ENCODE data around the gene COX4I1. TPM values are rescaled to one million over a fixed set of nuclear protein-coding genes. Genes with fewer than 3 reads are reported as not detected.
A peak's percentile ranks its signal among the peaks of the same experiment; 100 is the strongest.

Gene COX4I1
- total RNA-seq (2022), result 618 and 642 TPM in 2 replicates
- percentile 96 among the genes with signal in this experiment for Bru-seq, nascent RNA
- BruChase-seq, experiment 1, labeled RNA remaining after a 6-hour chase, result percentile 94 among the genes with signal in this experiment
- BruChase-seq, experiment 2, labeled RNA remaining after a 2-hour chase, result percentile 93 among the genes with signal in this experiment
- long read RNA-seq, transcript COX4I1-217 (1 exons, 3,946 nt), result minor isoform, 10 of 703 reads
- long read RNA-seq, transcript COX4I1-201 (5 exons, 708 nt), result major isoform, 637 of 703 reads
- long read RNA-seq, transcript COX4I1-203 (5 exons, 873 nt), result minor isoform, 7 of 703 reads
- long read RNA-seq, partial matches to known transcripts, result 25 of 703 reads
- long read RNA-seq, other reads (novel, unspliced or antisense), result 17 of 703 reads

DNA sequence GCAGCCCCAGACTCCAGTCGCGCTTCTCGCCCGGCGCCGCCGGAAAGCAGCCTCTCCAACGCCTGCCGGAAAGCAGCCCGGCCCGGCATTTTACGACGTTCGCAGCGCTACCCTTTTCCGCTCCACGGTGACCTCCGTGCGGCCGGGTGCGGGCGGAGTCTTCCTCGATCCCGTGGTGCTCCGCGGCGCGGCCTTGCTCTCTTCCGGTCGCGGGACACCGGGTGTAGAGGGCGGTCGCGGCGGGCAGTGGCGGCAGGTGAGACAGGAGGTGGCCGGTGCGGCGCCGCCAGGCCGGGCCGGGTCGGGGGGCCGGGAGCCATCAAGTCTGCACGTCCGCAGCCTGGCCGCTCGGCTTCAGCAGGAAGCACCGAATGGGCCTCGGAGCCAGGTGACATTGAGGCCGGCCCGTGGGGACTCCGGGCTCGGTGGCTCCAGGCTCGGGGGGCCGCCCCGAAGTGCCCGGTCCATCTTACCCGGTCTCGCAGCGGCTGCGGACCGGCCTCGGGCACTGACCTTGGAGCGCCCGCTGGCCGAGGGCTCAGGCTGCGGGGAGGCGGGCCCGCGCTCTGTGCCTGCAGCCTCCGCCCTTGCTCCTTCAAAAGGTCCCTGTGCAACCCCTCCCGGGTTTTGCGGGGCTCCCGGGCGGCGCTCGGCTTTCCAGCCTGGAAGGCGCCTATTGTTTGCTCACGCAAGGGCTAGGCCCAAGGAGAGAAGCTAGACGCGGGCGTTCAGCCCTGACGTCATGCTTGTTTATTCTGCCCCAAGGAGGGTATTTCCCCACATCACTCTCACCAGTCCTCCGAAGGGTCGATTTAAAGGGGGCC, at the start of gene COX4I1, which contains the start of gene EMC8:
Gene COX4I1, plus strand, starts transcription at position 199 of the 824 bp plus-strand sequence. CDS start 1,511 bp downstream, outside the sequence.
Gene EMC8, minus strand, starts transcription at position 48 of the 824 bp plus-strand sequence. CDS start 249 bp downstream, outside the sequence.
- no TSS peak for BruUV-seq (replicated peaks)
- intact Hi-C loops (cut with micrococcal nuclease), result loop anchor here (5.0 kb wide), 1 partner anchor 47 kb away; the partner anchor contains the start of gene C16orf74
- Mint-ChIP-seq H3K4me3 (ENCODE audit: unreplicated experiment) (peak within 1 kb of the TSS; percentile 85), H3K27me3 (ENCODE audit: insufficient read depth, unreplicated experiment) (no peaks in the 10 kb centered on the region), H3K36me3 (ENCODE audit: insufficient read depth, unreplicated experiment) (peaks cover 55% of the 10 kb centered on the region), H3K9me3 (ENCODE audit: unreplicated experiment) (no peaks in the 10 kb centered on the region), H3K27ac (ENCODE audit: low read depth, unreplicated experiment) (peak within 1 kb of the TSS; percentile 91), H3K4me1 (ENCODE audit: insufficient read depth, unreplicated experiment) (peaks cover 36% of the 10 kb centered on the region)
- ChIA-PET POLR2A (interaction anchor here (0.6 to 2.6 kb wide), 13 partner anchors 12 to 265 kb away, joined by 3 to 14 read pairs (median 5); partner anchors contain the start of gene C16orf74), CTCF (interaction anchor here (0.6 kb wide), 2 partner anchors 20 to 720 kb away, joined by 3 read pairs; no protein-coding TSS in a partner anchor)
- peak; percentile 93 for DNase-seq (ENCODE audit: unreplicated experiment)
- TF ChIP-seq, protein P1, sequence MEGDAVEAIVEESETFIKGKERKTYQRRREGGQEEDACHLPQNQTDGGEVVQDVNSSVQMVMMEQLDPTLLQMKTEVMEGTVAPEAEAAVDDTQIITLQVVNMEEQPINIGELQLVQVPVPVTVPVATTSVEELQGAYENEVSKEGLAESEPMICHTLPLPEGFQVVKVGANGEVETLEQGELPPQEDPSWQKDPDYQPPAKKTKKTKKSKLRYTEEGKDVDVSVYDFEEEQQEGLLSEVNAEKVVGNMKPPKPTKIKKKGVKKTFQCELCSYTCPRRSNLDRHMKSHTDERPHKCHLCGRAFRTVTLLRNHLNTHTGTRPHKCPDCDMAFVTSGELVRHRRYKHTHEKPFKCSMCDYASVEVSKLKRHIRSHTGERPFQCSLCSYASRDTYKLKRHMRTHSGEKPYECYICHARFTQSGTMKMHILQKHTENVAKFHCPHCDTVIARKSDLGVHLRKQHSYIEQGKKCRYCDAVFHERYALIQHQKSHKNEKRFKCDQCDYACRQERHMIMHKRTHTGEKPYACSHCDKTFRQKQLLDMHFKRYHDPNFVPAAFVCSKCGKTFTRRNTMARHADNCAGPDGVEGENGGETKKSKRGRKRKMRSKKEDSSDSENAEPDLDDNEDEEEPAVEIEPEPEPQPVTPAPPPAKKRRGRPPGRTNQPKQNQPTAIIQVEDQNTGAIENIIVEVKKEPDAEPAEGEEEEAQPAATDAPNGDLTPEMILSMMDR (IDR thresholded peaks at IDR 0.05; ENCODE audit: unreplicated experiment), result no peak

DNA sequence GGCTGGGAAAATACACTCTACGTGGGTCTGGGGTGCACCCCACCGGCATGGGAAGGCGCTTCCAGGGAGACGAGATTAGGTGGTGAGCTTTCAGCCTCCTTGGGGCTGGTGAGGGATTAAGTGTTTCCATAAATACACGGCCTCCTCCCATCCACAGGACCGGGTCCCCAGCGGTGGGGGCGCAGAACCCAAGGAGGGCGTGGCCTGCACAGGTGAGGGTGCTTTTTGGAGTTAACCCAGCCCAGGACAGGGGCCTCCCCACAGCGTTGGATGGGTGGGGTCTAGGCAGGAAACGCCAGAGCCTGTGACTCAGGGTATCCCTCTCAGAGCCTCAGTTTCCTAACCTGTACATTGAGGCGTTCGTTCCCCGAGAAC, 49.7 kb upstream of the COX4I1 start:
- TSS peak; percentile 25 for BruUV-seq (replicated peaks)
- CTCF ChIA-PET, result interaction anchor here (0.7 to 1.1 kb wide), 5 partner anchors 13 to 74 kb away, joined by 3 to 9 read pairs (median 3); no protein-coding TSS in a partner anchor
- no peaks in the 10 kb centered on the region for H3K9me3 Mint-ChIP-seq (ENCODE audit: unreplicated experiment)
- H3K4me1 Mint-ChIP-seq (ENCODE audit: insufficient read depth, unreplicated experiment), result peaks cover 31% of the 10 kb centered on the region
- TF ChIP-seq, protein P1 (IDR thresholded peaks at IDR 0.05; ENCODE audit: unreplicated experiment), result no peak
- H3K27ac Mint-ChIP-seq (ENCODE audit: low read depth, unreplicated experiment), result no peak overlapping the region
- peak overlapping the region; percentile 79 for H3K4me3 Mint-ChIP-seq (ENCODE audit: unreplicated experiment)
- POLR2A ChIA-PET, result interaction anchor here (0.6 to 2.1 kb wide), 7 partner anchors 18 to 203 kb away, joined by 3 to 9 read pairs (median 4); partner anchors contain the start of genes COX4I1, EMC8 and GSE1
- DNase-seq (ENCODE audit: unreplicated experiment), result peak; percentile 35
- intact Hi-C loops (cut with micrococcal nuclease), result loop anchor here (2.0 to 5.0 kb wide), 2 partner anchors 33 to 48 kb away; partner anchors contain the start of genes COX4I1 and EMC8
- H3K27me3 Mint-ChIP-seq (ENCODE audit: insufficient read depth, unreplicated experiment), result no peaks in the 10 kb centered on the region
- peaks cover 15% of the 10 kb centered on the region for H3K36me3 Mint-ChIP-seq (ENCODE audit: insufficient read depth, unreplicated experiment)

DNA sequence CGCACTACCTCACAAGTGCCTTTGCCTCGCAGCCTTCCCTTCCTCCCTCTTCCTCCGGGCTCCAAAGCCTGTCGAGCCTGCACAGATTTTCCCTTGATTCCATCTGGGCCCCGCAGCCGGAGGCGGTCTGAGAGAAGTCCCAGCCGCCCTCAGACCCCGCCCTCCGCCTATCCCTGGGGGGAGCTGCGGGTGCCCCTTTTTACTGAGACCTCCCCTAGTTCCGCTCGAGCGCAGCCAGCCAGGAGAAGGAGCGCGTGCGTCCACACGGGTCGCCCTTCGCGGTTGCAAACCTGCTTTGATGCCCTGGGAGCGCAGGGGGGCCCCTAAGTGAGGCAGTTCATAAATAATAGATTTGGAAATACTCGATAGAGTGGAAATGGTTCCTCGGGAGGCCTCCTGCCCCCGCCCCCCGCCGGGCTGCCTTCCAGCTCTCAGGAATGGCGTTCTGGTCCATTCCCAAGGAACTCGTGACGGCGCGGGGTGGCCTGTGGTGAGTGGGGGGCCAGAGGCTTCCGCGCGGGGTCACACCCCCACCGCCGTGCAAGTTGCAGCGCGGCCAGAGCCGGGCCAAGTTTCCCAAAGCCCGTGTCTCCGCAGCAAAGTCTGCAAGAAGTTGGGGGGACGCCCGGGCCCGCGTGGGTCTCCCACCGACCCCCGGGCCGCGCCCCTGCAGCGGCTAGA, 49.2 kb upstream of the COX4I1 start:
- POLR2A ChIA-PET, result interaction anchor here (0.6 to 2.1 kb wide), 8 partner anchors 18 to 203 kb away, joined by 3 to 9 read pairs (median 4); partner anchors contain the start of genes COX4I1, EMC8 and GSE1

More for the DNA sequence above, 49.2 kb upstream of the COX4I1 start:
- no TSS peak for BruUV-seq (replicated peaks)
- Mint-ChIP-seq H3K27me3 (ENCODE audit: insufficient read depth, unreplicated experiment) (no peaks in the 10 kb centered on the region), H3K9me3 (ENCODE audit: unreplicated experiment) (no peaks in the 10 kb centered on the region), H3K4me3 (ENCODE audit: unreplicated experiment) (peak overlapping the region; percentile 79), H3K27ac (ENCODE audit: low read depth, unreplicated experiment) (no peak overlapping the region), H3K4me1 (ENCODE audit: insufficient read depth, unreplicated experiment) (peaks cover 31% of the 10 kb centered on the region), H3K36me3 (ENCODE audit: insufficient read depth, unreplicated experiment) (peaks cover 9% of the 10 kb centered on the region)
- peak; percentile 45 for DNase-seq (ENCODE audit: unreplicated experiment)
- CTCF ChIA-PET, result interaction anchor here (0.6 to 1.2 kb wide), 5 partner anchors 13 to 431 kb away, joined by 3 to 9 read pairs (median 3); no protein-coding TSS in a partner anchor
- TF ChIP-seq, protein P1 (IDR thresholded peaks at IDR 0.05; ENCODE audit: unreplicated experiment), result no peak
- intact Hi-C loops (cut with micrococcal nuclease), result loop anchor here (2.0 to 5.0 kb wide), 2 partner anchors 33 to 47 kb away; partner anchors contain the start of genes COX4I1 and EMC8

All from MCF 10A (cell line).